Vagina (tissue), 2 donors: ENCODE measurements around the gene CCR7.
A peak's percentile ranks its signal among the peaks of the same experiment; 100 is the strongest.

ENCODE experiments used
- POLR2A ChIP-seq, 2 donors: fragments of 450-650 bp; IDR thresholded peaks; one replicate each; pipeline ENCODE4 v1.6.1; 2017; ENCODE audit warnings: antibody characterized with exemption in 2 of 2, mild to moderate bottlenecking in 2 of 2, moderate library complexity in 2 of 2
- POLR2AphosphoS5 ChIP-seq, 2 donors: sonication (generic); formaldehyde crosslinking; IDR thresholded peaks; one replicate each; pipeline ENCODE4 v1.9.0; 2017; ENCODE audit warnings: antibody characterized with exemption in 2 of 2, mild to moderate bottlenecking in 2 of 2, low read depth in 1 of 2; ENCODE audit not compliant: insufficient read depth in 1 of 2
- TF ChIP-seq, protein P1 (sequence below), 3 experiments: fragments of 450-650 bp in 2 of 3; fragments of 200-600 bp in 1 of 3; sonication (generic) in 1 of 3; IDR thresholded peaks; one replicate each; pipeline ENCODE4 v1.5.1; 2017 to 2019; ENCODE audit warnings: antibody characterized with exemption in 3 of 3, mild to moderate bottlenecking in 2 of 3, moderate library complexity in 2 of 3

DNA sequence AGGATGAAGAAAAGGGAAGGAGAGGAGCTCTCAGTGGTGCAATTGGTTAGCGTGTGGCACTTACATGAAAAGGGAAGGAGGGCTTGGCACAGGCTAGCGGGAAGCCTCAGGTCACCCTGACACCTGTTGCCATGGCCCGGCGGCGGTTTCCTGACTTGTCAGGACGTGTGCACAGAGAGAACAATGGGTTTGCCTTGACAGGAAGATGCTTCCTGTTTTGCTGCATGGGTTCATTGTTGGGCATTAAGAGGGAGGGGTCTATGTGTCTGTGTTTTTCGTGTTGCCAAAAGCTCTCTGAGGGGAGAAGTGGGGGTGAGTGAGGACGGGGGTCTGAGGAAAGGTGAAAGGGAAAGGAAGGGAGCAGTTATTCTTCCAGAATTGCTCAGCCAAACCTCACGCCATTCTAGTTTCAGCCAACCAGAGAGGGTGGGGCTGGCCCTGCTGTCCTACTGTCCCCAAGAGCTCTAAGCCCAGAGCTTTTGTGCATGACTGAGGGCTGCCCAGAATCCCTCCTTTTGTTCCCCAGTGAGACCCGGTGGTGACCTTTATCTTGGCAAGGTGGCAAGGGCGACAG lies 17.1 kb upstream of the CCR7 start:
- TF ChIP-seq, protein P1, sequence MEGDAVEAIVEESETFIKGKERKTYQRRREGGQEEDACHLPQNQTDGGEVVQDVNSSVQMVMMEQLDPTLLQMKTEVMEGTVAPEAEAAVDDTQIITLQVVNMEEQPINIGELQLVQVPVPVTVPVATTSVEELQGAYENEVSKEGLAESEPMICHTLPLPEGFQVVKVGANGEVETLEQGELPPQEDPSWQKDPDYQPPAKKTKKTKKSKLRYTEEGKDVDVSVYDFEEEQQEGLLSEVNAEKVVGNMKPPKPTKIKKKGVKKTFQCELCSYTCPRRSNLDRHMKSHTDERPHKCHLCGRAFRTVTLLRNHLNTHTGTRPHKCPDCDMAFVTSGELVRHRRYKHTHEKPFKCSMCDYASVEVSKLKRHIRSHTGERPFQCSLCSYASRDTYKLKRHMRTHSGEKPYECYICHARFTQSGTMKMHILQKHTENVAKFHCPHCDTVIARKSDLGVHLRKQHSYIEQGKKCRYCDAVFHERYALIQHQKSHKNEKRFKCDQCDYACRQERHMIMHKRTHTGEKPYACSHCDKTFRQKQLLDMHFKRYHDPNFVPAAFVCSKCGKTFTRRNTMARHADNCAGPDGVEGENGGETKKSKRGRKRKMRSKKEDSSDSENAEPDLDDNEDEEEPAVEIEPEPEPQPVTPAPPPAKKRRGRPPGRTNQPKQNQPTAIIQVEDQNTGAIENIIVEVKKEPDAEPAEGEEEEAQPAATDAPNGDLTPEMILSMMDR (IDR thresholded peaks at IDR 0.05) = no peak
- TF ChIP-seq POLR2A (IDR thresholded peaks at IDR 0.05) = no peak
- TF ChIP-seq POLR2AphosphoS5 (IDR thresholded peaks at IDR 0.05; ENCODE audit: insufficient read depth in 1 of 2, low read depth in 1 of 2) = peak; percentile 33 to 81
